Gastroesophageal sphincter (tissue), 4 donors: ENCODE data around the gene STAC3. TPM values are rescaled to one million over a fixed set of nuclear protein-coding genes. Genes with fewer than 3 reads are reported as not detected.

Experiments
- ATAC-seq: fragments of 150-250 bp; one replicate; pipeline ENCODE4 v1.9.1; 2016; ENCODE audit warnings: mild to moderate bottlenecking, moderate library complexity
- H3K27ac ChIP-seq, 4 donors: fragments of 200-600 bp; sonication (generic) in 3 of 4; 1 replicate in 3 of 4; 2 replicates in 1 of 4; pipeline ENCODE4 v1.5.1; 2016 to 2019
- H3K27me3 ChIP-seq: fragments of 200-600 bp; sonication (generic); one replicate; pipeline ENCODE4 v1.5.1; 2019
- H3K36me3 ChIP-seq, 2 donors: fragments of 200-600 bp; sonication (generic); one replicate each; pipeline ENCODE4 v1.5.1; 2019; ENCODE audit warnings: control low read depth in 1 of 2
- H3K4me1 ChIP-seq, 3 donors: fragments of 200-600 bp; sonication (generic); 1 replicate in 2 of 3; 2 replicates in 1 of 3; pipeline ENCODE4 v1.5.1; 2016 to 2019; ENCODE audit warnings: control low read depth in 2 of 3
- H3K4me3 ChIP-seq, 2 donors: fragments of 200-600 bp; sonication (generic); one replicate each; pipeline ENCODE4 v1.5.1; 2019; ENCODE audit warnings: mild to moderate bottlenecking in 1 of 2, moderate library complexity in 1 of 2
- H3K9me3 ChIP-seq, 3 donors: fragments of 200-600 bp; sonication (generic); one replicate each; pipeline ENCODE4 v1.5.1; 2017 to 2019; ENCODE audit warnings: control low read depth in 2 of 3
- EP300 ChIP-seq: sonication (generic); formaldehyde crosslinking; IDR thresholded peaks from one replicate; pipeline ENCODE4 v1.6.1; 2017; ENCODE audit warnings: antibody characterized with exemption, mild to moderate bottlenecking
- POLR2A ChIP-seq, 2 donors: fragments of 450-650 bp; IDR thresholded peaks; one replicate each; pipeline ENCODE4 v1.6.1; 2017; ENCODE audit warnings: antibody characterized with exemption in 2 of 2, mild to moderate bottlenecking in 2 of 2, moderate library complexity in 1 of 2
- POLR2AphosphoS5 ChIP-seq: sonication (generic); formaldehyde crosslinking; IDR thresholded peaks from one replicate; pipeline ENCODE4 v1.6.1; 2017; ENCODE audit warnings: antibody characterized with exemption
- WGBS, 2 donors: methylation state at CpG; one replicate each; pipeline ENCODE4 v1.1.5; 2018; ENCODE audit warnings: low coverage in 1 of 2; 5-methylcytosine and 5-hydroxymethylcytosine counted together
- total RNA-seq, 4 donors: library from RNA; depleted of rRNA; stranded (reverse); fragments of >200 nt; gene quantifications; one replicate each; pipeline ENCODE4 v1.1.0, GENCODE V29; 2016
- TF ChIP-seq, protein P1 (sequence below), 4 experiments: fragments of 200-600 bp in 2 of 4; fragments of 450-650 bp in 2 of 4; sonication (generic) in 1 of 4; IDR thresholded peaks; one replicate each; pipeline ENCODE4 v1.5.1; 2017 to 2019; ENCODE audit warnings: antibody characterized with exemption in 4 of 4, mild to moderate bottlenecking in 2 of 4, moderate library complexity in 2 of 4

Gene STAC3
- total RNA-seq, 4 donors from 2014 or later = 0.32 to 0.94 (median 0.35) TPM; not detected in 1

DNA sequence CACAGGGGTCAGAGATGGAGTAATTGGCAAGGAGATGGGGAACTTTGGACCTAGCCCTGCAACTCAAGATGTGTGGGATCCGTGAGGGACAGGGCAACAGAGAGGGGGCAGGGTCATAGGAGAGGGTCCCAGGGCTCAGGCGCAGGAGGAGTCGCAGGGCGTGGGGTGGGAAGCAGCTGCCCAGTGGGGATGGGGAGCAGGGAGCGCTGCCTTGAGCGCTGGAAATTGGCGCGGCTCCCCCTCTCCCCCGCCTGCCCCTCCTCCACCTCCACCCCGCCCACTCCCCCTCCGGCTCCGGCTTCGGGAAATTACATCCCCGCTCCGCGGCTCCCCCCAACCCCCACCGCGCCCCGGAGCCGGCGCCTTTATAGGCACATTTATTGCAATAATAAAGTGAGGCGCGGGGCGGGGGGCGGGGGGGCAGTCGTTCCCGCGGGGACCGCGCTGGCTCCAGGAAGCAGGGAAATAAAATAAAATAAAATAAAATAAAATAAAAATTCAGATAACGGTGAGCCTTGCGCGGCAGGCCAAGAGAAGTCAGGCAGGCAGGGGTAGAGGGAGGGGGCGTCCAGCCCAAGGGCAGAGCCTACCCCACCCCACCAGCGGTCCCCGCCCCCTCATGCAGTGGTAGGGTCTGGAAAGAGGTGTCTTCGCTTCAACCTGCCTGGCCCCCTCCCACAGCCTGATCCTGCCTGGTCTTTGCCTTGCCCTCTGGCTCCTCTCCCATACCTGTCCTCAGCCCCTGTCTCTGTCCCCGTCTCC is 30.8 kb downstream of the STAC3 start:
- WGBS, 2 donors = 12 to 28% methylated on average over 5 to 17 of the region's 38 CpGs
- Histone ChIP-seq H3K36me3 (no peaks in the 10 kb centered on the region), H3K27me3 (peaks cover 99% of the 10 kb centered on the region), H3K9me3 (no peaks in the 10 kb centered on the region), H3K4me3 (no peak overlapping the region), H3K27ac (no peak overlapping the region), H3K4me1 (peaks cover 0 to 44% (median 14%) of the 10 kb centered on the region in 3 donors)
- TF ChIP-seq EP300 (no peak), POLR2A (IDR thresholded peaks at IDR 0.05) (no peak), POLR2AphosphoS5 (no peak)
- TF ChIP-seq, protein P1, sequence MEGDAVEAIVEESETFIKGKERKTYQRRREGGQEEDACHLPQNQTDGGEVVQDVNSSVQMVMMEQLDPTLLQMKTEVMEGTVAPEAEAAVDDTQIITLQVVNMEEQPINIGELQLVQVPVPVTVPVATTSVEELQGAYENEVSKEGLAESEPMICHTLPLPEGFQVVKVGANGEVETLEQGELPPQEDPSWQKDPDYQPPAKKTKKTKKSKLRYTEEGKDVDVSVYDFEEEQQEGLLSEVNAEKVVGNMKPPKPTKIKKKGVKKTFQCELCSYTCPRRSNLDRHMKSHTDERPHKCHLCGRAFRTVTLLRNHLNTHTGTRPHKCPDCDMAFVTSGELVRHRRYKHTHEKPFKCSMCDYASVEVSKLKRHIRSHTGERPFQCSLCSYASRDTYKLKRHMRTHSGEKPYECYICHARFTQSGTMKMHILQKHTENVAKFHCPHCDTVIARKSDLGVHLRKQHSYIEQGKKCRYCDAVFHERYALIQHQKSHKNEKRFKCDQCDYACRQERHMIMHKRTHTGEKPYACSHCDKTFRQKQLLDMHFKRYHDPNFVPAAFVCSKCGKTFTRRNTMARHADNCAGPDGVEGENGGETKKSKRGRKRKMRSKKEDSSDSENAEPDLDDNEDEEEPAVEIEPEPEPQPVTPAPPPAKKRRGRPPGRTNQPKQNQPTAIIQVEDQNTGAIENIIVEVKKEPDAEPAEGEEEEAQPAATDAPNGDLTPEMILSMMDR (IDR thresholded peaks at IDR 0.05) = no peak
- no peak for ATAC-seq

DNA sequence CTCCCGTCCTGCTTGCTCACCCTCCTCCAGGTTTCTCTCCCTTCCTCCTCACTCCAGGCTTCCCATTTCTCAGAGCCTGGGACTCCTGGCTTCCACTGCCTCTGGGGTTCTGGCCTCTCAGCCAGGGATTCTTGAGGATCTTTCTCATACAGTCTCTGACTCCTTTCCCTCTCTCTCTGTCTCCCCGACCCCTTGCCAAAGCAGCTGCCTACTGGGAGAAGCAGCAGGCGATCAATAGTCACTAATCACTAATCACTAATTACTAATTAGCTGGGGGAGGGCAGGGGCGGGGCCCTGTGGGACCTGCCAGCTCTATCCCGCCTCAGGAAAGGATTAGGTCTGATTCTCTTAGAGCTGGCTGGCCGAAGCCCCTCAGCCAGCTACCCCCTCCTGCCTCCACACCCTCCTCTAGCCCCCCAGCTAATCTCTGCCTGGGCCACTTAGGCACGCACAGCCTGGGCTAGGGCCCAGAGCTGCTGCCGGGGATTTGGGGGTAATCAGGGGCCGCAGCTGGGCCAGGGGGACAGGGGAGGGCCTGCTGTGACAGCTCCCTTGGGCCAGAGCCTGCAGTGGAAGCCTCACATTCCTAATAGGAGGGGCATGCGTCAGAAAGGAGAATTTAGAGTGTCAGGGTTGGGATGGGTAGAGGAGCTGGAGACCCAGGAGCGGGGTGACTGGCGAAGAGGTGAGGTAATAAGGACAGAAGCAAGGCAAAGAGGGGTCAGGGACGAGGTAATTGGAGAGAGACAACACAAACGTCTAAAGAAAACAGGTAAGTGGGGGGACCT is 31.6 kb downstream of the STAC3 start:
- H3K27me3 ChIP-seq = peaks cover 99% of the 10 kb centered on the region
- 60 to 67% methylated on average over 6 of the region's 14 CpGs for WGBS, 2 donors
- H3K27ac ChIP-seq = no peak overlapping the region
- no peak for ATAC-seq
- no peaks in the 10 kb centered on the region for H3K9me3 ChIP-seq
- peaks cover 0 to 45% (median 14%) of the 10 kb centered on the region in 3 donors for H3K4me1 ChIP-seq
- no peak overlapping the region for H3K4me3 ChIP-seq
- TF ChIP-seq POLR2AphosphoS5 = no peak
- TF ChIP-seq, protein P1 (IDR thresholded peaks at IDR 0.05) = no peak
- no peak for TF ChIP-seq EP300
- no peak for TF ChIP-seq POLR2A (IDR thresholded peaks at IDR 0.05)
- no peaks in the 10 kb centered on the region for H3K36me3 ChIP-seq

DNA sequence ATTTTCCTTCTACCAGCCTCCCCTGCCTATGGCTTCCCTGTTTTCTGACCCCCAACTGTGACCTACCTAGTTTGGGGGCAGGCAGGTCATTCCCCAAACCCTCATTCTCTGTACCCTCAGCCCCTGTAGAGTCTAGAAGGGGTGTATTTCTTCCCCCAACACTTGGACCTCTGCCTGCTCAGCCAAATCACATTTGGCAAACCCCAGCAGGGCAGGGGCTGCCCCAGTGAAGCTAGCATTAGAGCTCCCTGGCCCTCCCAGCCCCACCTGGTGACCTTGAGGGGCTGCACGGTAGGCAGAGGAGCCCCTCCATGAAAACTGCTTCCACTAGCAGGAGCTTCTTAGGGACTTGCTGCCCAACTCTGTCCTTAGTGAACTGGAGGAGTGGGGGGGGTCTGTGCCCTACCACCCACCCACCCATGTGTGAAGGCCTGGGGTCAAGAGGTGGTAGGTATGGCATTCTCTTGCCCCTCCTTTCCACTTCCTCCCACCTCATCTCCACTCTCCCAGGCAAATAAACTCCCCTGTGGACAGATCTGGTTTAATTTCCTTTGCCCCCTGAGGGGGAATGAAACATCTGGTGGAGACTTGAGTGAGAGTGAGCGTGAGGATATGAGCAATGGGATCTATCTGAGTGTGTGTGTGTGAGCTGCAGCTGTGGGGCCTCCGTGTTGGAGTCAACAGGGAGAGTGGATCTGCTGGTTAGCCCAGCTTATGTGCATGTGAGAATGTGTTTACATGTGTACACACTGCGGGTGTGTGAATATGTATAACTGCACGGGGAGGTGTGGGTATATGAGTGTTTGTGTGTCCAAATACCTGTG is 32.7 kb downstream of the STAC3 start:
- Histone ChIP-seq H3K27ac (no peak overlapping the region), H3K4me3 (no peak overlapping the region), H3K27me3 (peaks cover 90% of the 10 kb centered on the region), H3K4me1 (peaks cover 0 to 56% (median 17%) of the 10 kb centered on the region in 3 donors), H3K9me3 (no peaks in the 10 kb centered on the region), H3K36me3 (no peaks in the 10 kb centered on the region)
- TF ChIP-seq POLR2A (IDR thresholded peaks at IDR 0.05) (no peak), POLR2AphosphoS5 (no peak), EP300 (no peak)
- WGBS, 2 donors = 83 to 100% methylated on average over 1 to 2 of the region's 5 CpGs
- no peak for ATAC-seq

DNA sequence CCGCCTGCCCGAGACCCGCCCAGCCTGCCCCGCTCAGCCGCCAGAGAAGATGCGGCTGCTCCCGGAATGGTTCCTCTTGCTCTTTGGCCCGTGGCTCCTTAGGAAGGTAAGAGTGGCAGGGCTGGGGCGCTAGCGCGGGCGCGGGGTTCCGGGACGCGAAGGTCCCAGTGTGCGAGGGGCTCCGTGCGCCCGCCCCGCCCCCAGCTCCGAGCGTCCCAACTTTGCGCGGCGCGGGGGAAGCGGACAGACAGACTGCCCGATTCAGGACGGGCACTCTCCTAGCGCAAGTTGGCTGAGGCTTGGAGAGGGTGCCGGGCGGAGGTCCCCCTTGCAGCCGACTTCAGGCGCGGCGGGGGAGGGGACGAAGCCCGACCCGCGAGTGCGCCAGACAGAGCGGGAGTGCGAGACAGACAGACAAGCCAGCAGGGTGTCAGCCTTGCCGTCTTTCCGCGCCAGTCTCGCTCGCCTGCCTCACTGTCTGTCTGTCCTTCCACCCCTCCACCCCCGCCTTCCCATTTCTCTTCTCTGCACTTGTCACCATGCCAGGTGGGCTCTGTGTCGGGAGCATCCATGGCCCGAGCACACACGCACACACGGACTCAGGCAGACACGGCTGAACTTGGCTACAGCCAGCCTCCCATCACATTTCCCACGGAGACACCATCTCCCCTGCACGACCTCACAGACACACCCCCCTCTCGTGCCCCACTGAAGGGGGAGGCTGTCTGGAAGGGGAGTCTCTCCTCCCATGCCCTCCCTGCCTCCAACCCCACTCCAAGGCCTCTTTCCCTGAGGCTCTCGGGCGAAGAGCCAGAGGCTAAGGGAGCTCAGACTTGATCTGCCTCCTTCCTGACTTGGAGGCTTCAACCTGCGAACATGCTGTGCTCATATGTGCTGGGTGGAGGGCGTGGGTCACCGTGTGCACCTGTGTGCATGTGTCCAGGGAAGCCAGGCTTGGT is 33.8 kb downstream of the STAC3 start:
- WGBS, 2 donors = 1 to 60% methylated on average over 1 to 16 of the region's 63 CpGs
- Histone ChIP-seq H3K27ac (no peak overlapping the region), H3K4me1 (peaks cover 0 to 63% (median 17%) of the 10 kb centered on the region in 3 donors), H3K27me3 (peaks cover 79% of the 10 kb centered on the region), H3K4me3 (peak overlapping the region; percentile 6 to 48), H3K36me3 (peaks cover 0 to 8% of the 10 kb centered on the region in 2 donors), H3K9me3 (no peaks in the 10 kb centered on the region)
- no peak for TF ChIP-seq POLR2AphosphoS5
- no peak for TF ChIP-seq POLR2A (IDR thresholded peaks at IDR 0.05)
- no peak for TF ChIP-seq EP300
- TF ChIP-seq, protein P1 (IDR thresholded peaks at IDR 0.05) = no peak
- no peak for ATAC-seq
